K562 (cell line): Measurements from ENCODE around the gene GBX1. TPM values are rescaled to one million over a fixed set of nuclear protein-coding genes. Genes with fewer than 3 reads are reported as not detected.
A peak's percentile ranks its signal among the peaks of the same experiment; 100 is the strongest.

ENCODE experiments used
- HINFP ChIP-seq: fragments of 450-650 bp; conservative IDR thresholded peaks from 2 replicates; pipeline ENCODE4 v1.6.1; 2016; ENCODE audit warnings: missing genetic modification characterization, low read depth, mild to moderate bottlenecking, control low read depth, missing compliant biosample characterization
- HIVEP1 ChIP-seq: fragments of 250-450 bp; sonication (Bioruptor Pico); IDR thresholded peaks from 2 replicates; pipeline ENCODE4 v1.4.0; 2020; ENCODE audit warnings: mild to moderate bottlenecking
- IFI16 ChIP-seq: fragments of 250-450 bp; sonication (Bioruptor Pico); IDR thresholded peaks from 2 replicates; pipeline ENCODE4 v2.1.2; 2022; ENCODE audit warnings: mild to moderate bottlenecking, inconsistent platforms
- MAFF ChIP-seq: IDR thresholded peaks from 2 replicates; pipeline ENCODE4 v1.6.1; 2012; ENCODE audit warnings: low read length, improper control_type of control experiment
- POLR2H ChIP-seq: IDR thresholded peaks from 2 replicates; pipeline ENCODE4 v1.6.1; 2016; ENCODE audit warnings: missing genetic modification characterization, low read depth, mild to moderate bottlenecking, control low read depth, missing compliant biosample characterization, moderate library complexity
- RREB1 ChIP-seq: fragments of 250-450 bp; sonication (Bioruptor Pico); IDR thresholded peaks from 2 replicates; pipeline ENCODE4 v1.4.0; 2020
- SMAD3 ChIP-seq: fragments of 450-650 bp; formaldehyde crosslinking; conservative IDR thresholded peaks from 2 replicates; pipeline ENCODE4 v1.4.0; 2020; ENCODE audit warnings: mild to moderate bottlenecking
- THRA ChIP-seq: fragments of 450-650 bp; IDR thresholded peaks from 2 replicates; pipeline ENCODE4 v1.6.1; 2017; ENCODE audit warnings: mild to moderate bottlenecking, moderate library complexity
- YY1 ChIP-seq, 3 experiments: IDR thresholded peaks; 2 replicates each; pipeline ENCODE4 v1.6.1; 2011; ENCODE audit warnings: low read length in 2 of 3, mild to moderate bottlenecking in 2 of 3, moderate library complexity in 2 of 3, borderline replicate concordance in 1 of 3, control low read depth in 1 of 3, low read depth in 1 of 3; ENCODE audit not compliant: insufficient read depth in 3 of 3, insufficient replicate concordance in 2 of 3, control insufficient read depth in 1 of 3, insufficient read length in 1 of 3; ENCODE audit errors: extremely low read depth in 1 of 3
- ZNF507 ChIP-seq: conservative IDR thresholded peaks from 2 replicates; pipeline ENCODE4 v1.6.1; 2017; ENCODE audit warnings: missing genetic modification characterization, missing compliant biosample characterization
- ZNF609 ChIP-seq: sonication (generic); formaldehyde crosslinking; IDR thresholded peaks from 2 replicates; pipeline ENCODE4 v1.8.1; 2023; ENCODE audit warnings: missing genetic modification reagents, mild to moderate bottlenecking, borderline replicate concordance
- polyA plus RNA-seq, 8 experiments: library from polyadenylated mRNA; depleted of rRNA in 4 of 8; stranded (reverse) in 5 of 8; unstranded in 3 of 8; fragments of >200 nt; fragmentation: Nextera tagmentation in 2 of 8; fragmentation: Illumina TruSeq in 1 of 8; extraction: Ambion mirVana in 2 of 8; extraction: Trizol in 1 of 8; gene quantifications; 2 replicates each; pipeline versions ENCODE4 v1.2.1 to v1.2.3, GENCODE V29; 2011 to 2014; ENCODE audit warnings: inconsistent platforms in 1 of 8, missing spikeins in 1 of 8
- total RNA-seq, 7 experiments: library from RNA; depleted of rRNA in 6 of 7; stranded (reverse); fragments of >200 nt in 6 of 7; fragmentation: Illumina TruSeq in 2 of 7; extraction: Trizol in 2 of 7; gene quantifications; 2 replicates each; pipeline versions ENCODE4 v1.2.1 to v1.2.3, GENCODE V29; 2011 to 2021; ENCODE audit warnings: low replicate concordance in 1 of 7

GBX1 gene
- total and polyA plus RNA-seq, 9 of the 15 experiments (the other 6 are each of a cell fraction or from before 2014, with no cell fraction given): not detected

GRCh38 chr7:151110941-151111645 is 56.4 kb downstream of the GBX1 start (continued):
- TF ChIP-seq ZNF609: no peak
- TF ChIP-seq RREB1 (CRISPR knock-in tag): 0 out of 2 replicates have a peak, but pooled peaks have one; percentile 37
- TF ChIP-seq HIVEP1 (CRISPR knock-in tag): no peak
- TF ChIP-seq SMAD3 (CRISPR knock-in tag): no peak
- no peak for TF ChIP-seq YY1 (IDR thresholded peaks at IDR 0.05; ENCODE audit: borderline replicate concordance in 1 of 3, control insufficient read depth in 1 of 3, extremely low read depth in 1 of 3, insufficient read depth in 3 of 3, insufficient read length in 1 of 3, insufficient replicate concordance in 2 of 3, low read depth in 1 of 3, low read length in 2 of 3)
- TF ChIP-seq MAFF: no peak
- no peak for TF ChIP-seq IFI16 (CRISPR knock-in tag)
- no peak for TF ChIP-seq POLR2H (tag)
- TF ChIP-seq HINFP (tag): no peak
- no peak for TF ChIP-seq THRA
- TF ChIP-seq ZNF507 (tag): no peak
